ENCODE measurements around the gene GPC2.

Gene GPC2

GRCh38 chr7:100126239-100126930 is 50.8 kb downstream of the GPC2 start:
- TF ChIP-seq CTCF (IDR thresholded peaks at IDR 0.05; ENCODE audit: low read depth, low read length, poor library complexity, severe bottlenecking): no peak
- no peak for TF ChIP-seq EZH2phosphoT487 (IDR thresholded peaks at IDR 0.05; ENCODE audit: borderline replicate concordance, low read length)
- no peaks in the 10 kb centered on the region for H3K9me3 ChIP-seq (ENCODE audit: control insufficient read depth, insufficient read depth, low read length)
- peaks cover 36% of the 10 kb centered on the region for H3K36me3 ChIP-seq (ENCODE audit: control insufficient read depth, low read length)
- no peaks in the 10 kb centered on the region for H3K9me2 ChIP-seq (replicated peaks; ENCODE audit: control insufficient read depth, low read length)
- H3K4me3 ChIP-seq (ENCODE audit: low read length): peak overlapping the region; percentile 81
- peak overlapping the region; percentile 96 for H3K4me2 ChIP-seq (ENCODE audit: low read length)
- no peaks in the 10 kb centered on the region for H3K27me3 ChIP-seq (ENCODE audit: control insufficient read depth, low read length)
- peaks cover 45% of the 10 kb centered on the region for H3K79me2 ChIP-seq (ENCODE audit: control insufficient read depth, low read length)
- H3K4me1 ChIP-seq (ENCODE audit: control insufficient read depth, low read length): peaks cover 46% of the 10 kb centered on the region
- peak overlapping the region; percentile 94 for H3K27ac ChIP-seq (ENCODE audit: low read depth, low read length)
- H3F3A ChIP-seq (ENCODE audit: control insufficient read depth, insufficient read depth): peaks cover 32% of the 10 kb centered on the region
- no peaks in the 10 kb centered on the region for H4K20me1 ChIP-seq (ENCODE audit: control insufficient read depth, insufficient read depth, low read depth, low read length)

GRCh38 chr7:100124301-100125230 is 52.6 kb downstream of the GPC2 start:
- peak overlapping the region; percentile 81 for H3K4me3 ChIP-seq (ENCODE audit: low read length)
- no peaks in the 10 kb centered on the region for H4K20me1 ChIP-seq (ENCODE audit: control insufficient read depth, insufficient read depth, low read depth, low read length)
- H3F3A ChIP-seq (ENCODE audit: control insufficient read depth, insufficient read depth): peaks cover 36% of the 10 kb centered on the region
- H3K9me2 ChIP-seq (replicated peaks; ENCODE audit: control insufficient read depth, low read length): no peaks in the 10 kb centered on the region
- peak overlapping the region; percentile 96 for H3K4me2 ChIP-seq (ENCODE audit: low read length)
- no peaks in the 10 kb centered on the region for H3K27me3 ChIP-seq (ENCODE audit: control insufficient read depth, low read length)
- peaks cover 36% of the 10 kb centered on the region for H3K36me3 ChIP-seq (ENCODE audit: control insufficient read depth, low read length)
- peaks cover 57% of the 10 kb centered on the region for H3K79me2 ChIP-seq (ENCODE audit: control insufficient read depth, low read length)
- peak overlapping the region; percentile 53 for H3K27ac ChIP-seq (ENCODE audit: low read depth, low read length)
- no peak for TF ChIP-seq EZH2phosphoT487 (IDR thresholded peaks at IDR 0.05; ENCODE audit: borderline replicate concordance, low read length)
- no peak for TF ChIP-seq CTCF (IDR thresholded peaks at IDR 0.05; ENCODE audit: low read depth, low read length, poor library complexity, severe bottlenecking)
- peaks cover 48% of the 10 kb centered on the region for H3K4me1 ChIP-seq (ENCODE audit: control insufficient read depth, low read length)
- no peaks in the 10 kb centered on the region for H3K9me3 ChIP-seq (ENCODE audit: control insufficient read depth, insufficient read depth, low read length)

GRCh38 chr7:100122568-100122967 is 54.6 kb downstream of the GPC2 start:
- Histone ChIP-seq H3K4me3 (ENCODE audit: low read length) (no peak overlapping the region), H3K27me3 (ENCODE audit: control insufficient read depth, low read length) (no peaks in the 10 kb centered on the region), H4K20me1 (ENCODE audit: control insufficient read depth, insufficient read depth, low read depth, low read length) (no peaks in the 10 kb centered on the region), H3K9me2 (replicated peaks; ENCODE audit: control insufficient read depth, low read length) (no peaks in the 10 kb centered on the region), H3K4me2 (ENCODE audit: low read length) (no peak overlapping the region), H3K4me1 (ENCODE audit: control insufficient read depth, low read length) (peaks cover 40% of the 10 kb centered on the region), H3F3A (ENCODE audit: control insufficient read depth, insufficient read depth) (peaks cover 26% of the 10 kb centered on the region), H3K9me3 (ENCODE audit: control insufficient read depth, insufficient read depth, low read length) (no peaks in the 10 kb centered on the region), H3K27ac (ENCODE audit: low read depth, low read length) (no peak overlapping the region), H3K36me3 (ENCODE audit: control insufficient read depth, low read length) (peaks cover 36% of the 10 kb centered on the region), H3K79me2 (ENCODE audit: control insufficient read depth, low read length) (peaks cover 63% of the 10 kb centered on the region)
- TF ChIP-seq CTCF (IDR thresholded peaks at IDR 0.05; ENCODE audit: low read depth, low read length, poor library complexity, severe bottlenecking) (no peak), EZH2phosphoT487 (IDR thresholded peaks at IDR 0.05; ENCODE audit: borderline replicate concordance, low read length) (no peak)

All from DOHH2 (cell line).